ENCODE measurements around the gene OSGIN1.
A peak's percentile ranks its signal among the peaks of the same experiment; 100 is the strongest.

The OSGIN1 gene

DNA sequence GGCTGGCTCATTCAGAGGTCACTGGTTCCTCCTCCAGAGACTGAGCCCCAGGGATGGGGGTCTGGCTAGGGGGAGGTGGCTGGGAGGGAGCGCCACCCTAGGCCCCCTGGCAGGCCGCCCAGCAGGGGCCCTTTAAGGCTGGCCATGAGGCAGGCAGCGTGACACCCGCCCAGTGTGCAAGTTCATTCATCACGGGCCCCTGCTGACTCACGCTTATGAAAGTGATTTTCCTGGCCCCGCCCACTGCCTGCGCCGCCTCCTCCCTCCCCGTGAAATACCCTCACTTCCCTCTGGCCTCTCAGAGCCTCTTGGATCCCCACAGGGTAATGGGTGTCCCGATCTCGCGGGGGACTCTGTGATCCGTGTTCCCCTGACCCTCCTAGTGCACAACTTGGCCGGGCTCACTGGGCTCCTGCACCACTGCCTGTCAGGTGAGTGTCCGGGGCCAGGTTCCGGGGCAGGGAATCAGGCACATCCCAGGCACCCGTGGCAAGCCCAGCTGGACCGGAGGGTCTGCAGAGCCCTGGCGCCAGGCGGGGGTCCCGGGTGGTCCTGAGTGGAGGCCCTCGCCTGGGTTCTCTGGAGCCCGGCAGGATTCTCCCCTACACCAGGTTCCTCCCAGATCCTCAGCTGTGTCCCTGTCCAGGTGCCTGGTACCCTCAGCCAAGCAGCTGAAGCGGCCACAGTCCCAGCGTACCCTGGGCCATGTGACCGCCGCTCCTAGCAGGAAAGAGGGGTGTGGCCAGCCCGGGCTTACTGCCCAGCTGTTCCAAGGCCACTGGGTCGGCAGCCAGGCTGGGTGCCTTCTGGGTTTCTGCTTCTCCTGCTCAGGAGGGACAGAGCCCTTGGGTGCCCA, at the start of gene OSGIN1:
Gene OSGIN1 (plus strand): TSS at position 301 of the 856 bp plus-strand sequence. CDS start 4,432 bp downstream, outside the sequence.
- peak; percentile 59 for DNase-seq (ENCODE audit: low read depth)

DNA sequence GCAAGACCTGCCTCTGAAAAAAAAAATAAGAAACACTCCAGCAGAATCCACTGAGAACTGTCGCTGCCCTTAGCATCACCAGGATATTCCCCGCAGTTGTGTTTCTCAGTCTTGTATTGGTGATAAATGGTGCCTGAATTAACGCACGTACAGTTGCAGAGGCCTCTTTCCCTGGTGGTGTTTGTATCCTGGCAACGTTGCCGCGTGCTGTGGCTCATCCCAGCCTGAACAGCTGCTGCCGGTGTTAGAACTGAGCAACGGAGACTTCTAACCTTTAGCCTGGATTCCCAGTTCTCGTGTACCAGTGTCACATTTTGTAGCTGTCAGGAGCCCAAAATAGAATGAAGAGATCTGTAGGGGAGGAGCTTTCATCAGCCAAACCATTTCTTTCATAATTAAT, 49.3 kb upstream of the OSGIN1 start:
- DNase-seq (ENCODE audit: low read depth): no peak

DNA sequence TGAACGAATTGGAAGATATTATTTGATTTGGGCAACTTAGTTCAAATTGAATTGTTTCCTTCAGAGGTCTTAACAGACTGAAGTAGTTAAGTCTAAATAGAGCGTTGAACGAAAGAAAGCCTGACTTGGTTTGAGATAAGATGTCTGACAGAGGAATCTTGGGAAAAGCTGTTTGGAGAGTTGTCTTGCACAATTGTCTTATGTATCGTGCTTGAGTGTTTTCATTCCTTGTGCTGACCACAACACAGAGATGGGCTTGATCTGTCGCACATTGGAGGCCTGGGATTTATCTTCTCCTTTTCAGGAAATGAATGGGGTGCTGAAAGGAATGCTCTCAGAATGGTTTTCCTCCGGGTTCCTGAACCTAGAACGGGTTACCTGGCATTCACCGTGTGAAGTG, 46.4 kb upstream of the OSGIN1 start:
- no peak for DNase-seq (ENCODE audit: low read depth)

GRCh38 chr16:83907111-83907510, 45.9 kb upstream of the OSGIN1 start:
- no peak for DNase-seq (ENCODE audit: low read depth)

GRCh38 chr16:83907631-83908250, 45.3 kb upstream of the OSGIN1 start:
- DNase-seq (ENCODE audit: low read depth): no peak

- no peak for DNase-seq (ENCODE audit: low read depth)
Observed at GRCh38 chr16:83908798-83909197, 44.2 kb upstream of the OSGIN1 start.

DNA sequence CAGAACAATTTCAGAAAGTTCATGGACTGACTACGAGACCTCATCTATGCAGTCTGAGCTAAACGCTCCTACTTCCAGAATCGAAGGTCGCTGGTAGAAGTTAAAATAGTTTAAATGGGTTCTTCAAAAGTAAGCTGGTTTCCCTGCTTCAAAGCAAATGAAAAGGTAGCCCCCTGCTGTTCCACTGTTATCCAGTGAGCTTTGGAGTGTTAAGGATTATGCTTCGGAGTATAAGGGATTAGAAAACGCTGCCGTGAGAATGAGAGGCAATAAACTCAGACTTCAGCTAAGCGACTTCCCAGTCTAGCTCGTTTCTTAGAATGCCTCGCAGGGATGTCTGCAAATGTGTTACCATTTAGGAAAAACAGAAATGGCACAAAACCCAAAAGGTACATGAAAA, 41.8 kb upstream of the OSGIN1 start:
- no peak for DNase-seq (ENCODE audit: low read depth)

GRCh38 chr16:83912519-83913244, 40.4 kb upstream of the OSGIN1 start:
- no peak for DNase-seq (ENCODE audit: low read depth)

DNA sequence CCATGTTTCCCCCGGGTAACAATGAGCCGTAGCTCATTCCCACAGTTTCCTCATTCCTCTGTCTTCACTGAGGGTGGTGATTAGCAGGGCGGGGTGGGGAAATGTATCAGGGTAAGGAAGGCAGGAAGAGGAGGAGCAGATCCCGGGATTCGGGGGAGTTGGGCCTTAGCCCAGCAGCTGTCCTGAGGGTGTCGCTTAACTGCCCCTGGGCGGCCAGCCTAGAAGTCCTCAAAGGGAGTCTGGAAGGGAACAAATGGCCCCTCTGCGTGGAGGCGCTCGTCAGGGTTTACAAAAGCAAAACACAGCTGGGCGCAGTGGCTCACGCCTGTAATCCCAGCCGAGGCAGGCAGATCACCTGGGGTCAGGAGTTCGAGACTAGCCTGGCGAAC, 39.8 kb upstream of the OSGIN1 start:
- DNase-seq (ENCODE audit: low read depth): no peak

- DNase-seq (ENCODE audit: low read depth): no peak
Observed at GRCh38 chr16:83914091-83914710, 38.8 kb upstream of the OSGIN1 start.

DNA sequence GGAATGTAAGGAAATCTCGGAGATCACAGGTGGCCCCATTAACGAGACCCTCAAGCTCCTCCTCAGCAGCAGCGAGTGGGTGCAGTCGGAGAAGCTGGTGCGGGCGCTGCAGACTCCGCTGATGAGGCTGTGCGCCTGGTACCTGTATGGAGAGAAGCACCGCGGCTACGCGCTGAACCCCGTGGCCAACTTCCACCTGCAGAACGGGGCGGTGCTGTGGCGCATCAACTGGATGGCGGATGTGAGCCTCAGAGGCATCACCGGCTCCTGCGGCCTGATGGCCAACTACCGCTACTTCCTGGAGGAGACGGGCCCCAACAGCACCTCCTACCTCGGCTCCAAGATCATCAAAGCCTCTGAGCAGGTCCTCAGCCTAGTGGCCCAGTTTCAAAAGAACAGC, 38.0 kb upstream of the OSGIN1 start:
- DNase-seq (ENCODE audit: low read depth): no peak

- DNase-seq (ENCODE audit: low read depth): no peak
Observed at GRCh38 chr16:83915491-83915890, 37.5 kb upstream of the OSGIN1 start.

- DNase-seq (ENCODE audit: low read depth): no peak
Observed at GRCh38 chr16:83917152-83918120, 35.6 kb upstream of the OSGIN1 start.

- DNase-seq (ENCODE audit: low read depth): no peak
Observed at GRCh38 chr16:83920894-83921491, 32.0 kb upstream of the OSGIN1 start.

DNA sequence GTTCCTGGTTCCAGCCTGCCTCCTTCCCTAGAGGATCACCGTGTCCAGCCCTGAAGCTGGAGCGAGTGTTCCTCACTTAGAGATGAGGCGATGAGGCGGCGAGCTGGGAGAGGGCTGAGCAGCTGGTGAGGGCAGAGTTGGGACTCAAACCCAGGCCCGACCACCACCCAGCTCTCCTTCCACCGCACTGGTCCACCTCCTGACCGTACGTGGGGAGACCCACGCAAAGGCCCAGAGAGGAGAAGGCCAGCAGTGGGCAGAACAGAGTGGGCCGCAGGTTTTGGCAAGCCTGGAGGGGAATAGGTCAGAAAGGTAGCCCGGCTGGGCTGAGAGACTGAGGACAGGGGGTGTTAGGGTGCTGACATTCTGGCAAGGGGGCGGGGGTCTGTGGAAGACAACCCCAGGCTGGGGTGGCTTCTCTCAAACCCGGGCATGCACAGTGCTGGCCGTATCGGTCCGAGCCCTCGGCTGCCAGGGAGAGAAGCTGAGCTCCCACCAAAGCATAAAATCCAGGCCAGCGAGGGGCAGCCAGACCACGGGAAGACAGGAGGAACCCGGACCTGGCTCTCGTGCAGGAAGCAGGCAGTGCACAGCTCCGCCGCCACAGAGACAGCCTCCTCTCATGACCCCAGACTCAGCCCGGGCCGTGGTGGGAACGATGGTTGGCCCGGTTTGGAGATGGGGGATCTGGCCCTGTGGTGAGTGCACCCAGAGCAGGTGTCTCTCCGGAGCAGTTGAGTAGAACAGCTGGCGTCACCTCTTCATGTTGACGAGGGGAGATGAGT, 29.3 kb upstream of the OSGIN1 start:
- DNase-seq (ENCODE audit: low read depth): no peak

DNA sequence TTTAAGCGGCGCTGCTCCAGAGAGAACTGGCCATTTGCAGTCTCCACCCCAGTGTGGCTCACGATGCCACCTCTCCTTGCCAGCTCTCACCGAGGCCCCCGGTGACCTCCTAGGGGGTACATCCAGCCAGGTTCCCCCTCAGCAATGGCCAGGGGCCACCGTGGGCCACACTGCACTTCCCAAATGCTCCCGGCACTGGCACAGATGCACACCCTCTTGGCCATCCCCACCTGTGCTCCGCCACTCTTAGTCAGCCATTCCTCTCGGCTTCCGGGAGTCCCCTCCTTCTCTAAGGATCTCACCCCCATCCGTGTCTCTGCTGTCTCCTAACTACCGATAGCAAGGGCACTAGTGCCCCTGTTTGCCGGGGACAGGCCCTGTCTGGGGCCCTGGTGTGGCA, 28.4 kb upstream of the OSGIN1 start:
- no peak for DNase-seq (ENCODE audit: low read depth)

DNA sequence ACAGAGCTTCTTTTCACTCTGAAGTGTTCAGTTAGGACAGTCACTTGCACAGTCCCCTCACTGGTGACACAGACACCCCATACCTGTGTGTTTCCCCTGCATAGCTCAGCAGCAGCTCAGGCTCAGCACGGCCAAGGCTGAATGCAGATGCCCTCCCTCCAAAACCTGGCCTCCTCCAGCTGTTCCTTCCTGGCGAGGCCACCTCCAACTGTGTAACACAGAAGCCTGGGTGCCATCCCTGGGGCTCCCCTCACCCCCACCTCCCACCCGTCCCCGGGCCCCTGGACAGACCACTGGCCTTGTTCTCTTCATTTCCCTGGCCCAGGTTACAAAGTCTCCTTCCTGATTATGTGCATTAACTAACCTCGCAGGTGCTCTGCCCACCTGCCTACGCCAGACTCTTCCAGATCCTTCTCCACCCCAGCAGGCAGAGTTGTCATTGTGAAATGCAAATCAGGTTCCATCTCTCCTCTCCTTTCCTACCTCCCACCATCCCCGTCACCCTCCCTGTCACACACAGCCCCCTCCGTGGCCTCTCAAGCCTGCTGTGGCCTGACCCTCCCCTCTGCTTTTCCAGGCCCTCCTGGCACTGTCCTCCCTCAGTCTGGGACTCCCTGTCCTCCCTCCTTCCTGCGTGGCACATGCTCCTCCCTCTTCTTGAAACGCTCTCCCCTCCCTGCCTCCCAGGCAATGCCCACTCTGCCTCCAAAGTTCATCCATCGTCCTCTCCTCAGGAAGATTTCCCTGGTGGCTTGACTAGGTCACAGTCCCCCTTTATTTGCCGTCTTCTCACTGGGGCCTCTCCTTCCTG, 27.7 kb upstream of the OSGIN1 start:
- no peak for DNase-seq (ENCODE audit: low read depth)

DNA sequence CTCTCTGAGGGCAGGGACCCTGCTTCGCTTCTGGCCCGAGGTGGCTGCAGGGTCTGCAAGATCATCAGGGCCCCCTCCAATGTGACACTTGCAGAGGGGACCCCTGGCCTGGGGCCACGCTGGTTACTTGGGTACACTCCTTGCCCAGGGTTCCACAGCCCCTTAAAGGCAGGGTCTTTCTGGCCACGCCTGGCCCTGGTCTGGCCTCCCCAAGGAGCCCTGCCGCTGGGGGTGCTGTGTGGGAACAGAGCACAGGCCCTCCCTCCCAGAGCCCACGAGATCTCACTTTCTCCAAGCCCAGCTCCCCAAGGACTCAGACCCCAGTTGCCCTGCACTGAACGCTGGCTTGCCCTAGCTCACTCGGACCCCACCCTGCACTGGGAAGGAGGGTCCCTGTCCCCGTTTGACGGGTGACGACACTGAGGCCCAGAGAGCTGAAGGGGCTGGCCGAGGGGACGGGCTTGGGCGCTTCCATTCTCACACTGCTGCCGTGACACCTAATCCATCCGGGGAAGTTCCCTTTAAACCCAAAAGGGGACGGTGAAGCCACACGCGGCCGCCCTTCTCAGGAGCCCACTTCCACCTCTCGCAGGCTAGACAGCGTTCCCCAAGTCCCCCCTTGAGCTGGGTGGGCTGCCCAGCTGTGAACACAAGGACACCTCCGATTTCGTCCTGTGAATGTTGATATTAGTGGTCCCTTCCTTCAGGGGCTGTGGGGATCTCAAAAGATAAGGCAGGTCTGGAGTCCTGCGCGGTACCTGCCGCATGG, 26.9 kb upstream of the OSGIN1 start:
- DNase-seq (ENCODE audit: low read depth): no peak

Measured in non-pigmented ciliary epithelial cell (primary cell).